IPS-18c (cell line): Measurements from ENCODE around the gene IQGAP2.

Experiments used
- H3K4me3 ChIP-seq: 2 replicates; pipeline ENCODE4 v1.7.0; 2013; ENCODE audit warnings: low read depth, mild to moderate bottlenecking, low read length, moderate library complexity; ENCODE audit not compliant: insufficient read depth
- H3K9me3 ChIP-seq: one replicate; pipeline ENCODE4 v1.6.1; 2013; ENCODE audit warnings: mild to moderate bottlenecking, low read length, moderate library complexity; ENCODE audit not compliant: control insufficient read depth, insufficient read depth

The IQGAP2 gene

GRCh38 chr5:76402251-76402885 lies 717 bp upstream of the IQGAP2 start:
- Histone ChIP-seq H3K4me3 (peak overlapping the region; percentile 87), H3K9me3 (no peaks in the 10 kb centered on the region)

- H3K9me3 ChIP-seq, result no peaks in the 10 kb centered on the region
- H3K4me3 ChIP-seq, result peak overlapping the region; percentile 87
Measured at GRCh38 chr5:76403766-76404222, 709 bp downstream of the IQGAP2 start.

- H3K4me3 ChIP-seq, result peak overlapping the region; percentile 87; the same call in 1 of the 2 replicates
- no peaks in the 10 kb centered on the region for H3K9me3 ChIP-seq
Measured at GRCh38 chr5:76404223-76405211, 1.4 kb downstream of the IQGAP2 start.

GRCh38 chr5:76406014-76406413 lies 2.9 kb downstream of the IQGAP2 start:
- H3K4me3 ChIP-seq, result no peak overlapping the region
- no peaks in the 10 kb centered on the region for H3K9me3 ChIP-seq

DNA sequence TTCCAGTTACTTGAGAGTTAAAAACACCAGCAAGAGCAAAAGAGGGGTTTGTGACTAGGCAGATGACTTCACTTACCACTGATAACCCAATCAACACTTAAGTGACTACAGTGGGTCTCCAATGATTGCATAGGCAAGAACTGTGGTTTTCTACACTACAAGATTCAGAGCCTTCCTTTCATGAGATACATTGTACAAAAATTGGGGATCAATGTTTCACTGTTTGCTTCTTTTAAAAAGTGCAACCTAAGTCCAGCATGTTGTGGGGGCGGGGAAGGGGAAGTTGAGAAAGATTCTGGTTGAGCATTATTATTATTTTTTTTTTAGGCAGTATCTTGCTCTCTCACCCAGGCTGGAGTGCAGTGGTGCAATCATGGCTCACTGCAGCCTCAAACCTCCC lies 3.6 kb downstream of the IQGAP2 start:
- no peak overlapping the region for H3K4me3 ChIP-seq
- H3K9me3 ChIP-seq, result no peaks in the 10 kb centered on the region

DNA sequence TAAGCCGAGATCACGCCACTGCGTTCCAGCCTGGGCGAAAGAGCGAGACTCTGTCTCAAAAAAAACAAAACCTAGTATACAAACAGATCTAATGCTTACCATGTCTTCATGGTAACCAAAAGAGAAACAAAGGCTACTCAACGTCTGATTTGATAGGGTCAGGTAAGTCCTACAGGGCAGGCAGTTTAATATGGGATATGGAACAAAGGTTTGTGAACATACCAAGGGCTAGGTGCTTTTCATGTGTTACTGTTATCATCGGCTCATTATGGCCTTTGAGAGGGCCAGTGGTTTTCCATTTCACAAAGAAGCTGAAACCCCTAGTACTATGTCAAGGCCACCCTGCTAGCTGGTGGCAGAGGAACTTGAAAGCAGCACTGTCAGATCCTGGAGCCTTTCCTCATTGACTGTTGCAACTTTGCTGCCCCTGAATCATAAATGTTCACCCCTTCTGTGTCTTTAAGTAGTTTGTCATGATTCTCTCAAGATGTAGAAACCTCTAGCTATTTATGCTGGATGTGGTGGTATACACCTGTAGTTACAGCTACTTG lies 5.1 kb downstream of the IQGAP2 start:
- Histone ChIP-seq H3K4me3 (no peak overlapping the region), H3K9me3 (no peaks in the 10 kb centered on the region)

DNA sequence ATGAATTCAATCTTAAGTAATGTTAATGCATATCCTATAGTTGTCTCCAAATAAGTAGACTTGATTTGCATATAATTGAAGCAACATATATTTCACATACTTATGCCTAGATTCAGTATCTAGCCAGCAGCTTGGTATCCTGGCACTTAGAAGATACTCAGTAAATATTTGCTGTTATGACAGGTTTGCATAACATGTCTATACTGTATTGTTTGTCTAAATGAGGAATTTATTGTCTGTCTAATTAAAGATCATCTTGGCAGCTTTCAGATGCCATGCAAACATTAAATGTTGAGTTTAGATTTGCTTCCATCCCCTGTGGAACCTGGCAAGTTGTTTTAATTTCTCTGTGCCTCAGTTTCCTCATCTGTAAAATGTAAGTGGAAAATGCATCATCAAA lies 9.4 kb downstream of the IQGAP2 start:
- H3K4me3 ChIP-seq, result no peak overlapping the region
- H3K9me3 ChIP-seq, result no peaks in the 10 kb centered on the region

DNA sequence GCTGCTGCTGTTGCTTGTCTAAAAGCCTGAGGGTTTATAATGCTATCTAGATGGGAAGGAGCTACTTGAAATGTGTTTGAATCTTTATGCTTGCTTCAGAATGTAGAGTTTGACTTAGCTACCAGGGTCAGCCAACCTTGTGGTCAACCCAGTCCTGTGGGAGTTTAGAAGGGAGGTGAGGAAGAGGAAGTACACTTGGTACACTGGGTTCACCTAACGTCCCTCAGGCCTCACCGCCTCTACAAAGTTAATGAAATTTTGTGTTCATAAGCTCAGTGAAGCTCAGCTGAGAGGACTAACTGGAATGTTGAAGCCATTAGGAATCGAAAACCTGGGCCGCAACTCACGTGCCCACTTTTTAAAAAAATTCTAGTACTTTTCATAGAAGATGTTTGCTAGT lies 10.7 kb downstream of the IQGAP2 start:
- no peak overlapping the region for H3K4me3 ChIP-seq
- H3K9me3 ChIP-seq, result no peaks in the 10 kb centered on the region

DNA sequence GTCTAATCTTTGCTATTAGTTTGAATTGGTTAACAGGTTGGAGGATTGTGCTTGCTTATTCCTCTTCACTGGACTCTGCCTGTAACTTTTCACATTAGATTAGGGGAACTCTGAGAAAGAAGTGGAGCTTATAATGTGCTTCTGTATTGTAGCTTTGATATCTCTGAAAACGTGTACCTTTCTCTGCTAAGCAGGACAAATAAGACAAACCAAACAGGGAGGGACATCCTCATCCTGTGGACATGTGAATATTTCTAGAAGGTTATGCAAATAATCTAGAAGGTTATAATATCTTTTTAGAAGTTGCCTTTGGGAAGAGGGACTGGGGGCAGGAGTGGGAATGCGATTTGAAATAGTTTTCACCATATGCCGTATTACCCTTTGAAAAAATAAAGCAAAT lies 11.7 kb downstream of the IQGAP2 start:
- Histone ChIP-seq H3K9me3 (no peaks in the 10 kb centered on the region), H3K4me3 (no peak overlapping the region)

DNA sequence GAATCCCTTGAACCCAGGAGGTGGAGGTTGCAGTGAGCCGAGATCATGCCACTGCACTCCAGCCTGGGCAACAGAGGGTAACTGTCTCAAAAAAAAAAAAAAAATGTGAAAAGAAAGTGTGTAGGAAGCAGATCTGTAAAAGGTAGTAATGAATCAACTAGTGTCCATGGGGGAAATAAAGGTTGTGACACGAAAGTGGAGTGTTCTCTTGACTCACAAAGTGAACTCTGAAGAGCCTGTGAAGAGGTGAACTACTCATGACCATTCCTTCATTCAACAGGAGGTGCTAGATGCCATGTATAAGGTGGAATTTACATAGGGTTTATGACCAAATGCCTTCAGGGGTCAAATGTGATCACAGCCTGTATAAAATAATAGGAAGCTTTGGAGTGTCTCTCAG lies 12.8 kb downstream of the IQGAP2 start:
- no peaks in the 10 kb centered on the region for H3K9me3 ChIP-seq

GRCh38 chr5:76419597-76420298 lies 16.7 kb downstream of the IQGAP2 start:
- no peak overlapping the region for H3K4me3 ChIP-seq
- no peaks in the 10 kb centered on the region for H3K9me3 ChIP-seq

More for the DNA sequence above, 12.8 kb downstream of the IQGAP2 start:
- no peak overlapping the region for H3K4me3 ChIP-seq

GRCh38 chr5:76422227-76422626 lies 19.1 kb downstream of the IQGAP2 start:
- no peaks in the 10 kb centered on the region for H3K9me3 ChIP-seq
- H3K4me3 ChIP-seq, result no peak overlapping the region

GRCh38 chr5:76422742-76423141 lies 19.7 kb downstream of the IQGAP2 start:
- Histone ChIP-seq H3K4me3 (no peak overlapping the region), H3K9me3 (no peaks in the 10 kb centered on the region)

DNA sequence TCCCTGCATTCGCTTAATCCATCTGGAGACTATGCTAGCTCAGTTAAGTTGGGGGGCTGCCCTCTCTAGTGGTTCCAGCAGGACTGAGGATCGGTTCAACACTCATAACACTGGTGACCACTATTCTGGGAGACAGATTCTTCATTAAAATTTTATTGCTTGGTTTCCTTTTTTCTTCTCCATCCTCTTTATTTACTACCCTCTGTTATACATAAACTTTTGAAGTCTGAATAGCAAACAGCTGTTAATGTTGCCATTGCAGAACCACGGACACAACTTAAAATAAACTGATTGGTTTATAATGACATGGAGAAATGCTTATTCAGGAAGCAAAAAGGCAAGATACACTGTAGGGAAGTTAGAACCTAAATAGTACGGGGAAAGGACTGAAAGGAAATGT lies 22.1 kb downstream of the IQGAP2 start:
- no peak overlapping the region for H3K4me3 ChIP-seq
- no peaks in the 10 kb centered on the region for H3K9me3 ChIP-seq

DNA sequence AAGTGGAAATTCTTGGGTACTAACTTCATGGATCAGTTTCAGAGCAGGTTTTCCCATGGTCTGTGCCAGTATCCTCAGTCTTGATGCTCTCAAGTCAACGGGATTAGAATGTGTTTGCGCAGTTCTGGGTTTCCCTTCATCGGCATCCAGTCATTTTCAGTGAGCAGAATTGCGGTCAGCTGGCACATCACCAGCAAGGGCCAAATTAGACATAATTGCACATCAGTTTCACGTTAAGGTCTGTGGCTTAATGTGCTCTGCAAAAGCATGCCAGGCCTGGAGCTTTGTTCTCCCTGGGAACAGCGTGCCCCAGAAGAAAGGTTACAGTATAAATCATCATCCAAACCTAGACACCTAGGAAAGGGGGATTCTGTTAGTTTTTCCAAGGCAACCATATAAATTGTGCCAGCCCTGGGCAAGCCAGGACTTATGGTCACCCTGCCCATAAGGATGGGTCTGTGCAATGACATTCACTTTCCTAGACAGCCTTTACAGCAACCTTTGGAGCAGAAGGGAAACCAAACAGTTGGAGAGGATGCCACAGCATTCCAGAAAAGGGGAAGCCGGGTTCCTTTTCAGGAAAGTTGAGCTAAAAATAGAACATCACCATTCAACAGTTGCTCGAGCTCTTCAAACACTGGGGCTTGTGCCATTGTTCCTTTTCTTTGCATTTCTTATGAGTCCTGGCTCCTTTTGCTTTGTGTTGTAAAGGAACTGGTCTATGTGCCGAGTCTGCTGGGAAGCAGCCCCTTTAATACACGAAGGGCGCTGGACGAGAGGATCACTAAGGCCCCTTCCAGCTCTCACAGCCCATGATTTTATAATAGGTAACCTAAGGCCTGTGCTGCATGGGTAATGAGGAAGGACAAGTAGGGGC lies 23.1 kb downstream of the IQGAP2 start:
- Histone ChIP-seq H3K9me3 (no peaks in the 10 kb centered on the region), H3K4me3 (0 out of 2 replicates have a peak overlapping the region, but pooled peaks have one; percentile 5)
